Keratinocyte (primary cell): ENCODE measurements around the gene GIT2. TPM values are rescaled to one million over a fixed set of nuclear protein-coding genes. Genes with fewer than 3 reads are reported as not detected.

Experiments
- DNase-seq: peaks from one replicate; pipeline ENCODE4 v3.0.0-alpha.2; 2011; ENCODE audit warnings: low read depth, missing footprints, low spot score
- FAIRE-seq: peaks from 2 replicates; lab custom pipeline; 2011; peaks lifted over from hg19 to GRCh38; lab: Jason Lieb, UNC
- H2AFZ ChIP-seq: 2 replicates; pipeline ENCODE4 v1.6.0; 2012; ENCODE audit warnings: low read length, control low read depth, inconsistent platforms; ENCODE audit not compliant: control insufficient read depth
- H3K27ac ChIP-seq: 2 replicates; pipeline ENCODE4 v1.5.1; 2011; ENCODE audit warnings: low read length; ENCODE audit not compliant: control insufficient read depth, insufficient read depth
- H3K27me3 ChIP-seq: 3 replicates; pipeline ENCODE4 v1.6.0; 2011; ENCODE audit warnings: low read length; ENCODE audit not compliant: control insufficient read depth, insufficient read depth; ENCODE audit errors: extremely low read depth
- H3K36me3 ChIP-seq, 2 experiments: 2 replicates in 1 of 2; 3 replicates in 1 of 2; pipeline ENCODE4 v1.5.1; 2011; ENCODE audit warnings: low read length in 2 of 2, mild to moderate bottlenecking in 1 of 2; ENCODE audit not compliant: control insufficient read depth in 2 of 2, insufficient read depth in 2 of 2; ENCODE audit errors: extremely low read depth in 1 of 2
- H3K4me1 ChIP-seq: 3 replicates; pipeline ENCODE4 v1.5.1; 2011; ENCODE audit warnings: low read length; ENCODE audit not compliant: control insufficient read depth, insufficient read depth; ENCODE audit errors: extremely low read depth
- H3K4me2 ChIP-seq: 3 replicates; pipeline ENCODE4 v1.6.0; 2011; ENCODE audit warnings: low read depth, low read length; ENCODE audit not compliant: control insufficient read depth, insufficient read depth; ENCODE audit errors: extremely low read depth
- H3K4me3 ChIP-seq, 3 experiments: fragments of 200-600 bp in 1 of 3; sonication (generic) in 1 of 3; 2 replicates in 2 of 3; 3 replicates in 1 of 3; pipeline ENCODE4 v1.5.1; 2011 to 2016; ENCODE audit warnings: low read length in 3 of 3, mild to moderate bottlenecking in 3 of 3, control low read depth in 2 of 3, inconsistent platforms in 1 of 3, low read depth in 1 of 3, mixed read lengths in 1 of 3, mixed run types in 1 of 3, moderate library complexity in 1 of 3; ENCODE audit not compliant: control insufficient read depth in 2 of 3, insufficient read depth in 2 of 3; ENCODE audit errors: extremely low read depth in 1 of 3
- H3K79me2 ChIP-seq: 2 replicates; pipeline ENCODE4 v1.6.0; 2012; ENCODE audit warnings: low read length; ENCODE audit not compliant: control insufficient read depth, insufficient read depth
- H3K9ac ChIP-seq: 3 replicates; pipeline ENCODE4 v1.6.0; 2011; ENCODE audit warnings: low read length; ENCODE audit not compliant: control insufficient read depth, insufficient read depth; ENCODE audit errors: extremely low read depth
- H3K9me1 ChIP-seq: 3 replicates; pipeline ENCODE4 v1.6.0; 2011; ENCODE audit warnings: low read length; ENCODE audit not compliant: control insufficient read depth, insufficient read depth; ENCODE audit errors: extremely low read depth
- H3K9me3 ChIP-seq: 2 replicates; pipeline ENCODE4 v1.5.1; 2012; ENCODE audit warnings: low read depth, low read length; ENCODE audit not compliant: control insufficient read depth
- H4K20me1 ChIP-seq: 3 replicates; pipeline ENCODE4 v1.6.0; 2011; ENCODE audit warnings: low read length; ENCODE audit not compliant: control insufficient read depth, insufficient read depth; ENCODE audit errors: extremely low read depth
- CTCF ChIP-seq, 3 experiments: IDR thresholded peaks in 1 of 3; conservative IDR thresholded peaks in 1 of 3; optimal IDR thresholded peaks in 1 of 3; 2 replicates in 2 of 3; 3 replicates in 1 of 3; pipeline versions ENCODE3 to v1.5.1; 2011; ENCODE audit warnings: low read length in 3 of 3, mild to moderate bottlenecking in 3 of 3, moderate library complexity in 2 of 3, control low read depth in 1 of 3, inconsistent platforms in 1 of 3; ENCODE audit not compliant: insufficient read depth in 2 of 3; ENCODE audit errors: extremely low read depth in 1 of 3
- EZH2 ChIP-seq: IDR thresholded peaks from one replicate; pipeline ENCODE4 v1.6.1; 2012; ENCODE audit warnings: inconsistent platforms, mild to moderate bottlenecking, low read length, moderate library complexity
- dilution Hi-C: fragments of 300-500 bp; cut with MboI; formaldehyde crosslinking; loops from one replicate; pipeline ENCODE4 v1.7.0; 2020; ENCODE audit warnings: low sequenced_read_pairs; ENCODE audit not compliant: extremely low pct_ligation_motif_present
- polyA plus RNA-seq, 5 experiments: library from polyadenylated mRNA; depleted of rRNA in 3 of 5; stranded (reverse) in 3 of 5; stranded (forward) in 1 of 5; unstranded in 1 of 5; fragments of >200 nt; gene quantifications; 1 replicate in 1 of 5; 2 replicates in 3 of 5; 3 replicates in 1 of 5; pipeline versions ENCODE4 v1.2.1 to v1.2.3, GENCODE V29; 2011 to 2012; ENCODE audit warnings: missing spikeins in 2 of 5, low read depth in 1 of 5, low replicate concordance in 1 of 5

The GIT2 gene
- polyA plus RNA-seq, 1 donor (not counting 4 experiments of a cell fraction or from before 2014, with no cell fraction given) = 25.9 TPM

DNA sequence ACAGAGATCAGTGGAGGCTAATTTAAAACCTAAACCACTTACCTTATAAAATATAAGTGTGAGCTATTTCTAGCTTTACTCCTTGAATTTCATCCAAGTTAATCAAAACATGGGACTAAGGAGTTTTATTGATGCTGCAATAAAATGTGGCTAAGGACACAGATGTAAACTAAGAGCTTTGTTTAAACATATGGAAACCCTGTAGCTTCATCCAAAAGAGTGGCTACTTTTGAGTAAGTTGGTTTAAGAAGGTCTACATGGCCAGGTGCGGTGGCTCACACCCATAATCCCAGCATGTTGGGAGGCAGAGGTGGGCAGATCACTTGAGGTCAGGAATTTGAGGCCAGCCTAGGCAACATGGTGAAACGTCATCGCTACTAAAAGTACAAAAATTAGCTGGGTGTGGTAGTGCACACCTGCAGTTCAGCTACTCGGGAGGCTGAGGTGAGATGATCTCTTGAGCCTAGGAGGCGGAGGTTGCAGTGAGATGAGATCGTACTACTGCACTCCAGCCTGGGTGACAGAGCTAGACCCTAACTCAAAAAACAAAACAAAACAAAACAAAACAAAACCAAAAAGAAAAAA is 55.7 kb downstream of the GIT2 start:
- no peak overlapping the region for H3K4me2 ChIP-seq
- H3K36me3 ChIP-seq = peaks cover 15 to 21% of the 10 kb centered on the region in 2 experiments
- H3K9me3 ChIP-seq = no peaks in the 10 kb centered on the region
- H3K9me1 ChIP-seq = no peaks in the 10 kb centered on the region
- H3K9ac ChIP-seq = no peak overlapping the region
- no peaks in the 10 kb centered on the region for H3K27me3 ChIP-seq
- dilution Hi-C loops = no loop called here
- H3K27ac ChIP-seq = no peak overlapping the region
- no peak for TF ChIP-seq CTCF (optimal IDR thresholded peaks at IDR 0.05 in 1 of 3, IDR thresholded peaks at IDR 0.05 in 1 of 3, conservative IDR thresholded peaks at IDR 0.05 in 1 of 3; ENCODE audit: extremely low read depth in 1 of 3, insufficient read depth in 2 of 3, low read length in 3 of 3)
- TF ChIP-seq EZH2 = no peak
- no peaks in the 10 kb centered on the region for H3K4me1 ChIP-seq
- no peak overlapping the region for H3K4me3 ChIP-seq
- DNase-seq (no peak), FAIRE-seq (no peak)
- no peak overlapping the region for H2AFZ ChIP-seq
- no peaks in the 10 kb centered on the region for H4K20me1 ChIP-seq
- H3K79me2 ChIP-seq = no peaks in the 10 kb centered on the region

DNA sequence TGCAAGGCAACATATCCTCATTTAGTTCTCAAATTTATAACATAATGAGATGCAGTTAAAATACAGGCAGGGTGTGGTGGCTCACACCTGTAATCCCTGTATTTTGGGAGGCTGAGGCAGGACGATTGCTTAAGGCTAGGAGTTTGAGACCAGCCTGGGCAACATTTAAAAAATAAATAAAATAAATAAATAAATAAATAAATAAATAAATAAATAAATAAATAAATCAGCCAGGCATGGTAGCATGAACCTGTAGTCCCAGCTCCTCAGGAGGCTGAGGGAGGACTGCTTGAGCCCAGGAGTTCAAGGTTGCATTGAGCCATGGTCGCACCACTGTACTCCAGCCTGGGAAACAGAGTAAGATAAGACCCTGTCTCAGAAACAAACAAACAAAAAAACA is 56.7 kb downstream of the GIT2 start:
- H3K9me3 ChIP-seq = no peaks in the 10 kb centered on the region
- no peaks in the 10 kb centered on the region for H3K9me1 ChIP-seq
- H3K27me3 ChIP-seq = no peaks in the 10 kb centered on the region
- dilution Hi-C loops = no loop called here
- H3K4me3 ChIP-seq = no peak overlapping the region
- H3K4me1 ChIP-seq = no peaks in the 10 kb centered on the region
- H3K27ac ChIP-seq = no peak overlapping the region
- no peak for TF ChIP-seq CTCF (optimal IDR thresholded peaks at IDR 0.05 in 1 of 3, IDR thresholded peaks at IDR 0.05 in 1 of 3, conservative IDR thresholded peaks at IDR 0.05 in 1 of 3; ENCODE audit: extremely low read depth in 1 of 3, insufficient read depth in 2 of 3, low read length in 3 of 3)
- TF ChIP-seq EZH2 = no peak
- no peak overlapping the region for H3K4me2 ChIP-seq
- no peak overlapping the region for H3K9ac ChIP-seq
- H2AFZ ChIP-seq = no peak overlapping the region
- peaks cover 11 to 21% of the 10 kb centered on the region in 2 experiments for H3K36me3 ChIP-seq
- H3K79me2 ChIP-seq = no peaks in the 10 kb centered on the region
- no peak for FAIRE-seq
- H4K20me1 ChIP-seq = no peaks in the 10 kb centered on the region
- no peak for DNase-seq
